Caco-2 (cell line): ENCODE data around the gene POLR2C. TPM values are rescaled to one million over a fixed set of nuclear protein-coding genes. Genes with fewer than 3 reads are reported as not detected.

Experiments
- BruUV-seq: library from RNA; stranded (reverse); fragments of 400-500 nt; replicated peaks from 2 replicates; lab custom pipeline; 2021; lab: Mats Ljungman, UMichigan
- CTCF ChIA-PET: fragments of 300-600 bp; sonication (Branson Sonifier 250); formaldehyde crosslinking; loops from one replicate; lab custom pipeline; 2022; ENCODE audit warnings: antibody characterized with exemption; lab: Charles Lee
- POLR2A ChIA-PET: fragments of 300-600 bp; sonication (Branson Sonifier 250); formaldehyde crosslinking; loops from one replicate; lab custom pipeline; 2022; ENCODE audit warnings: antibody characterized with exemption; lab: Charles Lee
- DNase-seq, 2 experiments: peaks; one replicate each; pipeline versions ENCODE4 v3.0.0 to v3.0.0-alpha.2; 2020 to 2022
- H3K27me3 ChIP-seq: replicated peaks from 2 replicates; pipeline ENCODE4 v1.6.0; 2011; ENCODE audit warnings: low read length; ENCODE audit not compliant: control insufficient read depth, insufficient read depth
- H3K36me3 ChIP-seq: 2 replicates; pipeline ENCODE4 v1.5.1; 2011; ENCODE audit warnings: low read length; ENCODE audit not compliant: control insufficient read depth, insufficient read depth
- H3K4me1 ChIP-seq: fragments of 250-450 bp; sonication (Bioruptor Pico); 2 replicates; pipeline ENCODE4 v1.5.1; 2020; ENCODE audit warnings: mild to moderate bottlenecking
- H3K4me3 ChIP-seq: 2 replicates; pipeline ENCODE4 v1.5.1; 2011; ENCODE audit warnings: low read depth, mild to moderate bottlenecking, control low read depth, low read length
- H3K9me3 ChIP-seq: fragments of 250-450 bp; sonication (Bioruptor Pico); 2 replicates; pipeline ENCODE4 v1.5.1; 2020; ENCODE audit warnings: mild to moderate bottlenecking, moderate library complexity
- H3K27ac Mint-ChIP-seq: one replicate; pipeline ENCODE4 v1.8.0; 2022; ENCODE audit warnings: mixed read lengths; ENCODE audit not compliant: unreplicated experiment
- H3K27me3 Mint-ChIP-seq: one replicate; pipeline ENCODE4 v1.8.0; 2022; ENCODE audit warnings: mixed read lengths; ENCODE audit not compliant: insufficient read depth, unreplicated experiment
- H3K36me3 Mint-ChIP-seq: one replicate; pipeline ENCODE4 v1.8.0; 2022; ENCODE audit warnings: mild to moderate bottlenecking, mixed read lengths; ENCODE audit not compliant: insufficient read depth, unreplicated experiment
- H3K4me1 Mint-ChIP-seq: one replicate; pipeline ENCODE4 v1.8.0; 2022; ENCODE audit warnings: low read depth, mixed read lengths; ENCODE audit not compliant: unreplicated experiment
- H3K4me3 Mint-ChIP-seq: one replicate; pipeline ENCODE4 v1.8.0; 2022; ENCODE audit warnings: mild to moderate bottlenecking, moderate library complexity, mixed read lengths; ENCODE audit not compliant: unreplicated experiment
- H3K9me3 Mint-ChIP-seq: one replicate; pipeline ENCODE4 v1.8.0; 2022; ENCODE audit warnings: mixed read lengths; ENCODE audit not compliant: unreplicated experiment
- CTCF ChIP-seq, 2 experiments: fragments of 200-600 bp in 1 of 2; IDR thresholded peaks; 1 replicate in 1 of 2; 2 replicates in 1 of 2; pipeline versions ENCODE4 v1.5.1 to v1.8.0; 2011 to 2022; ENCODE audit warnings: antibody characterized with exemption in 1 of 2, control low read depth in 1 of 2, inconsistent platforms in 1 of 2, low read depth in 1 of 2, low read length in 1 of 2, mild to moderate bottlenecking in 1 of 2, moderate library complexity in 1 of 2; ENCODE audit not compliant: insufficient read depth in 1 of 2, severe bottlenecking in 1 of 2, unreplicated experiment in 1 of 2
- intact Hi-C: fragments of 100-400 bp; cut with micrococcal nuclease; formaldehyde crosslinking; loops from one replicate; pipeline ENCODE4 v1.10.0; 2022; ENCODE audit not compliant: unreplicated experiment
- total RNA-seq: library from RNA; stranded (reverse); gene quantifications from 2 replicates; pipeline ENCODE4 v1.2.3, GENCODE V29; 2022

The POLR2C gene
- total RNA-seq, 1 experiment from 2014 or later = 100 TPM

GRCh38 chr16:57432505-57432904, 30.0 kb upstream of the POLR2C start:
- no peak for TF ChIP-seq CTCF (IDR thresholded peaks at IDR 0.05; ENCODE audit: insufficient read depth in 1 of 2, low read depth in 1 of 2, low read length in 1 of 2, severe bottlenecking in 1 of 2, unreplicated experiment in 1 of 2)
- Mint-ChIP-seq H3K36me3 (peaks cover 76% of the 10 kb centered on the region), H3K27ac (no peak overlapping the region), H3K9me3 (no peaks in the 10 kb centered on the region), H3K4me3 (no peak overlapping the region), H3K27me3 (no peaks in the 10 kb centered on the region), H3K4me1 (no peaks in the 10 kb centered on the region)
- POLR2A ChIA-PET = interaction anchor here (0.6 to 1.6 kb wide), 2 partner anchors 9 to 15 kb away, joined by 4 to 7 read pairs; partner anchors contain the start of genes CIAPIN1 and COQ9
- Histone ChIP-seq H3K27me3 (no peaks in the 10 kb centered on the region), H3K36me3 (peaks cover 9% of the 10 kb centered on the region), H3K4me1 (no peaks in the 10 kb centered on the region), H3K4me3 (no peak overlapping the region), H3K9me3 (no peaks in the 10 kb centered on the region)
- DNase-seq = no peak
- CTCF ChIA-PET = interaction anchor here (0.6 to 1.3 kb wide), 3 partner anchors 10 to 292 kb away, joined by 3 read pairs; partner anchors contain the start of genes CIAPIN1 and COQ9
- intact Hi-C loops = no loop called here
- no TSS peak for BruUV-seq

DNA sequence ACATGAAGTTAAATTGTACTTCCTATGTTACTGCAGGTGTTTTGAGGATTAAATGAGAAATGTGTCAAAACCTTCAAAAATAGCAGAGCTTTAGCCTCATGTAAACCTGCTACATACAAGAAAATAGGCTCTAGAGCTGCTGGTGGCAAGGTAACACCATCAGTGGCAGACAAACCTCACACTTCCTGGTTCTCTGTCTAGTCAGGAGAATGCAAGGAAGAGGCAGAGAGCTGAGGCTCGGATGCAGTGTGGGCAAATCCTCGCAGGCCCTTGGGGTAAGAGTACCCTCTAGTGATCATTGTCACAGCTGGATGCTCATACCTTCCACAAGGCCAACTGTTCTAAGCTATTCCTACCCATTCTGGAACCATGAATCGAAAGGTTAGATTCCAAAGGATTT, 29.5 kb upstream of the POLR2C start:
- POLR2A ChIA-PET = interaction anchor here (1.6 kb wide), 1 partner anchor 14 kb away, joined by 7 read pairs; the partner anchor contains the start of genes CIAPIN1 and COQ9
- peaks cover 73% of the 10 kb centered on the region for H3K36me3 Mint-ChIP-seq
- Histone ChIP-seq H3K9me3 (no peaks in the 10 kb centered on the region), H3K27me3 (no peaks in the 10 kb centered on the region), H3K36me3 (peaks cover 8% of the 10 kb centered on the region), H3K4me3 (no peak overlapping the region), H3K4me1 (no peaks in the 10 kb centered on the region)
- no peaks in the 10 kb centered on the region for H3K4me1 Mint-ChIP-seq
- CTCF ChIA-PET = interaction anchor here (0.6 to 1.3 kb wide), 3 partner anchors 11 to 291 kb away, joined by 3 read pairs; partner anchors contain the start of genes CIAPIN1 and COQ9
- no peaks in the 10 kb centered on the region for H3K9me3 Mint-ChIP-seq
- no peak overlapping the region for H3K27ac Mint-ChIP-seq
- no peak overlapping the region for H3K4me3 Mint-ChIP-seq
- intact Hi-C loops = no loop called here
- DNase-seq = no peak
- H3K27me3 Mint-ChIP-seq = no peaks in the 10 kb centered on the region
- no peak for TF ChIP-seq CTCF (IDR thresholded peaks at IDR 0.05; ENCODE audit: insufficient read depth in 1 of 2, low read depth in 1 of 2, low read length in 1 of 2, severe bottlenecking in 1 of 2, unreplicated experiment in 1 of 2)
- BruUV-seq = no TSS peak

DNA sequence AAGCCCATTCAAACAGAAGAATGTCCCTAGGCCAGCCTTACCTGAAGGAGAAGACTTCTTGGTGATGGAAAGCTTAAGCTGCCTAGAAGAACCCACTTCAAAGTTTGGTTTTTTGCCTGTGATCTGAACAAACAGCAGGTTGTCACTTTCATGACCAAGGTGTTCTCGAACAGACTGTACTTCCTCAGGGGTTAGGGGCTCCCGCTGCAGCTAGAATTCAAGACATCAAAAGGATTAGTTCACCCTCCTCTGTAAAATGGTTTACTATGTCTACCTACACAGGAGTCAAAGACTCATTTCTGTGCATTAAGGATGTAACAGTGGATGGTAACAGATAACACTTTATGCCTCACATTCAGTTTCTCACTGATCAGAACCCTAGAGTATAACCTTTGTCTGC, 28.5 kb upstream of the POLR2C start:
- ChIA-PET POLR2A (interaction anchor here (1.6 kb wide), 1 partner anchor 13 kb away, joined by 7 read pairs; the partner anchor contains the start of genes CIAPIN1 and COQ9), CTCF (no interaction called here)
- no peak for TF ChIP-seq CTCF (IDR thresholded peaks at IDR 0.05; ENCODE audit: insufficient read depth in 1 of 2, low read depth in 1 of 2, low read length in 1 of 2, severe bottlenecking in 1 of 2, unreplicated experiment in 1 of 2)
- Histone ChIP-seq H3K36me3 (peaks cover 8% of the 10 kb centered on the region), H3K27me3 (no peaks in the 10 kb centered on the region), H3K4me1 (no peaks in the 10 kb centered on the region), H3K9me3 (no peaks in the 10 kb centered on the region), H3K4me3 (no peak overlapping the region)
- Mint-ChIP-seq H3K27ac (no peak overlapping the region), H3K4me3 (no peak overlapping the region), H3K9me3 (no peaks in the 10 kb centered on the region), H3K4me1 (no peaks in the 10 kb centered on the region), H3K36me3 (peaks cover 75% of the 10 kb centered on the region), H3K27me3 (no peaks in the 10 kb centered on the region)
- no peak for DNase-seq
- BruUV-seq = no TSS peak
- intact Hi-C loops = no loop called here
